Measurements from ENCODE around the gene HIRIP3. TPM values are rescaled to one million over a fixed set of nuclear protein-coding genes. Genes with fewer than 3 reads are reported as not detected.

Gene HIRIP3
- total RNA-seq, 1 donor from 2014 or later: 4.7 TPM

DNA sequence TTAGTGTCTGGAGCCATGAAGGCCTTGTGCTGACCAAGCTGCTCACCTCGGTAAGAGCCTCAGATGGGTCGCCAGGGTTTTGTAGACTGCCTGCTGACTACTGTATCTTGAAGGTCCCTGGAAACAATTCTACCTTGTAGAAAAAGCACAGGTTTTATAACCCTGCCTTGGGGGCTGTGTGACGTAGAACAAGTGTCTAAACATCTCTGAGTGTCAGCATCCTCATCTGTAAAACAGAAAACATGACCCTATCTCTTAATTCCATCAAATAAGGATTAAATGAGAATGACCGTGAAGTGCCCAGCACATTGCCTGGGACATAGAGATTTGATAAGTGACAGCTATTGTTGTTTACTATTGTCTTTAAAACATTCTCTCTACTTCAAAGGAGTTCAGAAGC lies 27.2 kb downstream of the HIRIP3 start:
- peaks cover 7% of the 10 kb centered on the region for H3K27me3 Mint-ChIP-seq (ENCODE audit: insufficient read depth, low read depth)
- peaks cover 5% of the 10 kb centered on the region for H3K9me3 Mint-ChIP-seq
- Histone ChIP-seq H2AFZ (replicated peaks) (no peak overlapping the region), H3K27me3 (peaks cover 9% of the 10 kb centered on the region), H3K4me3 (no peak overlapping the region), H4K20me1 (ENCODE audit: low read depth) (no peaks in the 10 kb centered on the region), H3K27ac (no peak overlapping the region), H3K4me1 (no peaks in the 10 kb centered on the region), H3K36me3 (peaks cover 4% of the 10 kb centered on the region), H3F3A (ENCODE audit: low read depth) (peaks cover 15% of the 10 kb centered on the region), H3K9ac (no peak overlapping the region), H3K9me3 (ENCODE audit: low read depth) (peaks cover 6% of the 10 kb centered on the region), H3K79me2 (ENCODE audit: low read depth) (no peaks in the 10 kb centered on the region), H3K4me2 (no peak overlapping the region)
- no peak overlapping the region for H3K27ac Mint-ChIP-seq
- no peak for DNase-seq (ENCODE audit: low spot score)
- no peak overlapping the region for H3K4me3 Mint-ChIP-seq
- TF ChIP-seq EZH2 (IDR thresholded peaks at IDR 0.05) (no peak), EZH2phosphoT487 (IDR thresholded peaks at IDR 0.05) (no peak)
- TF ChIP-seq, protein P1, sequence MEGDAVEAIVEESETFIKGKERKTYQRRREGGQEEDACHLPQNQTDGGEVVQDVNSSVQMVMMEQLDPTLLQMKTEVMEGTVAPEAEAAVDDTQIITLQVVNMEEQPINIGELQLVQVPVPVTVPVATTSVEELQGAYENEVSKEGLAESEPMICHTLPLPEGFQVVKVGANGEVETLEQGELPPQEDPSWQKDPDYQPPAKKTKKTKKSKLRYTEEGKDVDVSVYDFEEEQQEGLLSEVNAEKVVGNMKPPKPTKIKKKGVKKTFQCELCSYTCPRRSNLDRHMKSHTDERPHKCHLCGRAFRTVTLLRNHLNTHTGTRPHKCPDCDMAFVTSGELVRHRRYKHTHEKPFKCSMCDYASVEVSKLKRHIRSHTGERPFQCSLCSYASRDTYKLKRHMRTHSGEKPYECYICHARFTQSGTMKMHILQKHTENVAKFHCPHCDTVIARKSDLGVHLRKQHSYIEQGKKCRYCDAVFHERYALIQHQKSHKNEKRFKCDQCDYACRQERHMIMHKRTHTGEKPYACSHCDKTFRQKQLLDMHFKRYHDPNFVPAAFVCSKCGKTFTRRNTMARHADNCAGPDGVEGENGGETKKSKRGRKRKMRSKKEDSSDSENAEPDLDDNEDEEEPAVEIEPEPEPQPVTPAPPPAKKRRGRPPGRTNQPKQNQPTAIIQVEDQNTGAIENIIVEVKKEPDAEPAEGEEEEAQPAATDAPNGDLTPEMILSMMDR (IDR thresholded peaks at IDR 0.05): no peak
- H3K36me3 Mint-ChIP-seq: peaks cover 37% of the 10 kb centered on the region
- H3K4me1 Mint-ChIP-seq: peaks cover 8% of the 10 kb centered on the region

- no peak overlapping the region for H3K9ac ChIP-seq
- H3K9me3 Mint-ChIP-seq: no peaks in the 10 kb centered on the region
- H4K20me1 ChIP-seq (ENCODE audit: low read depth): no peaks in the 10 kb centered on the region
- H3K4me3 ChIP-seq: peak overlapping the region; percentile 66
- peaks cover 2% of the 10 kb centered on the region for H3K27me3 Mint-ChIP-seq (ENCODE audit: insufficient read depth, low read depth)
- no peaks in the 10 kb centered on the region for H3K79me2 ChIP-seq (ENCODE audit: low read depth)
- peaks cover 21% of the 10 kb centered on the region for H3K4me1 Mint-ChIP-seq
- no peak overlapping the region for H2AFZ ChIP-seq (replicated peaks)
- H3K4me1 ChIP-seq: peaks cover 7% of the 10 kb centered on the region
- no peaks in the 10 kb centered on the region for H3K9me3 ChIP-seq (ENCODE audit: low read depth)
- TF ChIP-seq EZH2 (IDR thresholded peaks at IDR 0.05): no peak
- TF ChIP-seq, protein P1 (IDR thresholded peaks at IDR 0.05): no peak
- no peak for TF ChIP-seq EZH2phosphoT487 (IDR thresholded peaks at IDR 0.05)
- H3K27ac ChIP-seq: no peak overlapping the region
- H3K27me3 ChIP-seq: no peaks in the 10 kb centered on the region
- H3K36me3 ChIP-seq: no peaks in the 10 kb centered on the region
- peaks cover 7% of the 10 kb centered on the region for H3K36me3 Mint-ChIP-seq
- no peak overlapping the region for H3K27ac Mint-ChIP-seq
- DNase-seq (ENCODE audit: low spot score): no peak
- H3K4me3 Mint-ChIP-seq: peak overlapping the region; percentile 91
- H3K4me2 ChIP-seq: peak overlapping the region; percentile 96
- H3F3A ChIP-seq (ENCODE audit: low read depth): peaks cover 16% of the 10 kb centered on the region
Observed at GRCh38 chr16:29963021-29963743, 32.2 kb downstream of the HIRIP3 start.

- Mint-ChIP-seq H3K36me3 (peaks cover 7% of the 10 kb centered on the region), H3K4me1 (peaks cover 21% of the 10 kb centered on the region), H3K27me3 (ENCODE audit: insufficient read depth, low read depth) (peaks cover 2% of the 10 kb centered on the region), H3K4me3 (peak overlapping the region; percentile 91), H3K27ac (no peak overlapping the region), H3K9me3 (no peaks in the 10 kb centered on the region)
- no peaks in the 10 kb centered on the region for H3K79me2 ChIP-seq (ENCODE audit: low read depth)
- no peaks in the 10 kb centered on the region for H4K20me1 ChIP-seq (ENCODE audit: low read depth)
- H3K4me1 ChIP-seq: peaks cover 7% of the 10 kb centered on the region
- no peak overlapping the region for H3K27ac ChIP-seq
- H3K27me3 ChIP-seq: no peaks in the 10 kb centered on the region
- peaks cover 16% of the 10 kb centered on the region for H3F3A ChIP-seq (ENCODE audit: low read depth)
- no peaks in the 10 kb centered on the region for H3K9me3 ChIP-seq (ENCODE audit: low read depth)
- H3K36me3 ChIP-seq: no peaks in the 10 kb centered on the region
- DNase-seq (ENCODE audit: low spot score): no peak
- TF ChIP-seq EZH2phosphoT487 (IDR thresholded peaks at IDR 0.05): no peak
- TF ChIP-seq EZH2 (IDR thresholded peaks at IDR 0.05): no peak
- TF ChIP-seq, protein P1 (IDR thresholded peaks at IDR 0.05): no peak
- H3K4me3 ChIP-seq: peak overlapping the region; percentile 66
- peak overlapping the region; percentile 90 for H2AFZ ChIP-seq (replicated peaks)
- H3K9ac ChIP-seq: peak overlapping the region; percentile 9
- peak overlapping the region; percentile 96 for H3K4me2 ChIP-seq
Observed at GRCh38 chr16:29962344-29962994, 32.9 kb downstream of the HIRIP3 start.
